HG03571 (cell line): ENCODE measurements around the gene UBL4A.

ENCODE experiments used
- ATAC-seq: cut with Tn5 transposase; IDR thresholded peaks from one replicate; pipeline ENCODE4 v1.9.1; 2021; ENCODE audit not compliant: unreplicated experiment

UBL4A gene

GRCh38 chrX:154464806-154465365, 21.5 kb downstream of the UBL4A start:
- no peak for ATAC-seq

- ATAC-seq: no peak
Measured at GRCh38 chrX:154463611-154464220, 22.7 kb downstream of the UBL4A start.

DNA sequence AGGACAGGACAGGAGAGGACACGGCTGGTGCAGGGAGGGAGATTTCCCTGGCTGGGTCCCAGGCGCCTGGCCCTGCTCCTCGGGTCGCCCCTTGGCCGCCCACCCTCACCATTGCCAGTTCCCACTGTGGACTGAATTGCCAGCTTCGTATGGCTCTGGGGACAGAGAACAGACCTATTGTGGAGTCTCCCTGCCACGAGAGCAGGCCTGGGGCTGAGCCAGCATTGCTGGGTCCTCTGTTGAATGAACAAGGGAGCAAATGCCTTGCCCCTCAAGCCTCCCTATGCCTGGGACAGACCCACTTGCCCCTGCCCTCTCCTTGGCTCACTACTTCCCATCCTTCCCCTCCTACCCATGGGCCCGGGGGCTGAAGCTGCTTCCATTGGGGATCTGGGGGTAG, 24.0 kb downstream of the UBL4A start:
- ATAC-seq: no peak

- no peak for ATAC-seq
Measured at GRCh38 chrX:154460326-154460725, 26.1 kb downstream of the UBL4A start.

DNA sequence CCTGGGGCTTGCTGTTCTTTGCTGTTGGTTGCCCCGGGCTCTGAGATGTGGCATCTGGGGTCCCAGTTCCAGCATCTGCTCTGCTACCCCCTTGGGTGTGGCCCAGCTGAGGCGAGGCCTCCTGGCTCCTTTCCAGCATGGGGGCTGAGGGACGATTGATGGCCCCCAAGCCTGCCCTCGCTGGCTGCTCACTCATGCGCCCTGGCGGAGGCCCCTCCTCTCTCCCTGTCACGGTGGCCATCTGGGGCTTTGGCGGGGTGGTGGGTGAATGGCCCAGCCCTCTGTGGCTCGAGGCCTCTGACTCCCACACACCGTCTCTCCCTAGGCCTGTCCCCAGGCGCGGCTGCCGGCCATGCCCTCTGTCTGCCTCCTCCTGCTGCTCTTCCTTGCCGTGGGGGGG, 26.6 kb downstream of the UBL4A start:
- no peak for ATAC-seq

GRCh38 chrX:154458954-154459778, 27.2 kb downstream of the UBL4A start:
- ATAC-seq: no peak

DNA sequence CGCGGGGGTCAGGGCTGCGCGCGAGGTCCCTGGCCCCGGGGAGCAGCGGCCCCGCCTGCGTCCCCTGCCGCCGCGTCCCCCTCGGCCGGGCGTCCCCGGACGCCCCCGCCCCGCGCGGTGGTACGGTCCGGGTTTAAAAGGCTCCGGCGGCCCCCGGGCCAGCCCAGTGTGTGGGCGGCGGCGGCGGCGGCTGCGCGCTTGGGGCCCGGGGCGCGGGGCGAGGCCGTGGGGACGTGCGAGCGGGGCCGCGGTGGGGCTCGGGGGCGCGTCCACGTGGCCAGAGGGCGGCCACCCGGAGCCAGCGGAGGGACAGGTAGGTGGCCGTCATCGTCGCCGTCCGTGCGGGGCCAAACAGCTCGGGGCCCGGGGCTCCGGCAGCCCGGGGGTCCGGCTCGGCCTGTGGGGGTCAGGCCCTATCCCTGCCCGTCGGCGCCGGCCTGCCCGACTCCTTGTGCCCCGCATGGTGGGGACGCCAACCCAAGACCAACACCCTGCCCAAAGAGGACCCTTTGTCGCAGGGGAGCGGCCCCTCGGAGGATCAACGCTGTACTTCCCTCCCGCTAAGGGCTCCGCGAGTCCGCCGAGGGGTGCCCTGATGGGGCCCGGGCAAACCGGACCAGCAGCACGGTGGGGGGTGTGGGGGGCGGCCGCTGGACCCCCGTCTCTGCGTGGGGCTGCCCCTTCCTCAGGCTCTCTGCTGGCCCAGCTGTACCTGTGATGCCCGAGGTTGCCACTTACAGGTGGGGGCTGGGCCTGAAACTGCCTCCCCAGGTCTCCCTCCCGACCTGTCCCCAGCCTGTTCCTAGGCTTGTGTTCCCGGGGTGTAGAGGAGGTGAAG, 28.1 kb downstream of the UBL4A start, which contains the start of gene PLXNA3:
Gene PLXNA3 (plus strand): TSS at position 166 of the 838 bp plus-strand sequence. CDS start 1,903 bp downstream, outside the sequence.
- ATAC-seq: peak; percentile 63

DNA sequence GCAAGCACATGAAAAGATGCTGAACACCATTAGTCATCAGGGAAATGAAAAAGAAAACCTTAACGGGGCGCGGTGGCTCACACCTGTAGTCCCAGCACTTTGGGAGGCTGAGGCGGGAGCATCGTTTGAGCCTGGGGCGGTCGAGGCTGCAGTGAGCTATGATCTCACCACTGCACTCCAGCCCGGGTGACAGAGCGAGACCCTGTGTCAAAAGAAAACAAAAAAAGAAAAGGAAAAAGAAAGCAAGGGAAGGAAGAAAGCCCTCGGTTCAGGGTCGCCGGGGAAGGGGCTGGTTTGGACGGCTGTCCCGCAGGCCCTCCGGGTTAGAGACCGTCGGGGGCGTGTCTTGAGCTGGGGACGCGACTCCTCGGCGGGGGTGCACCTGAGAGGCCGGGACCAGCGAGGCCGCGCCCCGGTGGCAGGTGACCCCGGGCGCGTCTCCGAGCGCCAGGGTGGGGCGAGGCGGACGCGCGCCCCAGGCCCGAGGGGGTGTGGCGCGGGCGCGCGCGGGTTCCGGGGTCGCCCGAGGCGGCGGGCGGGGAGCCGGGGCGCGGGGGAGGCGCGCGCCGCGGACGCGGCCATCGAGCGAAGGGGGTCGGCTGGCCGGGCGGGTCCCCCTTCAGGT, 28.8 kb downstream of the UBL4A start:
- peak; percentile 49 for ATAC-seq

GRCh38 chrX:154452823-154453222, 33.6 kb downstream of the UBL4A start:
- ATAC-seq: no peak

DNA sequence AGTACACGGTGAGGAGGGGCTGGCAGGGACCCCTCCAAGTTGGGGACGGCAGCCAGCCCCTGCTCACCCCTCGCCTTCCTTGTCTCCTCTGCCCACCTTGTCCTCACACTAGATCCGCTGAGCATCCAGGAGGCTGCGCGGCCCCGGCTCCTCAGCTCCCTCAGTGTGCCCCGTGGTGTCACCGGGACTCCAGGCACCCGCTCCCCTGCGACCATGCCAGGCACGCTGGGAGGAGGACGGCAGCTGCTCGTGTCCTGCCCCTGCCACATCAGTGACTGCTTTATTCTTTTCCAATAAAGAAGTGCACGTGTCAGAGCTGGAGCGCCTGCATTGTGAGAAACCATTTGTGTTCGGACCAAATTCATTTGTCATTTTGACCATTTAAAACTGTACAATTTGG, 36.1 kb downstream of the UBL4A start:
- no peak for ATAC-seq

DNA sequence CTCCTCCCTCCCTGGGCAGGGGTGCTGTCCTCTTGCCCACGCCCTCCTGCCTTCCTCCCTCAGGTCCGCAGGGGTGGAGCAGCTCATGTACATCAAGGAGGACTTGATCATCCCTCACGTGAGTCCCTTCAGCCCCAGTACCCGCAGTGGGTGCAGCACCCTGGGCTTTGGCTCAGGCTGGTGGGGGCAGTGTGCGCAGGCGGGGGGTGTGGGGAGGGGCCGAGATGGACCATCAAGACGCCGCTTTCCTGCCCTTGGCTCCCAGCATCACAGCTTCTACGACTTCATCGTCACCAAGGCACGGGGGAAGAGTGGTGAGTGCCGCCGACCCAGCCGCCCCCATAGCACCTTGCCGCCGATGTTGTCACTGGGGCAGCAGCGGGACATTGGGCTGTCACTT, 36.8 kb downstream of the UBL4A start:
- no peak for ATAC-seq

DNA sequence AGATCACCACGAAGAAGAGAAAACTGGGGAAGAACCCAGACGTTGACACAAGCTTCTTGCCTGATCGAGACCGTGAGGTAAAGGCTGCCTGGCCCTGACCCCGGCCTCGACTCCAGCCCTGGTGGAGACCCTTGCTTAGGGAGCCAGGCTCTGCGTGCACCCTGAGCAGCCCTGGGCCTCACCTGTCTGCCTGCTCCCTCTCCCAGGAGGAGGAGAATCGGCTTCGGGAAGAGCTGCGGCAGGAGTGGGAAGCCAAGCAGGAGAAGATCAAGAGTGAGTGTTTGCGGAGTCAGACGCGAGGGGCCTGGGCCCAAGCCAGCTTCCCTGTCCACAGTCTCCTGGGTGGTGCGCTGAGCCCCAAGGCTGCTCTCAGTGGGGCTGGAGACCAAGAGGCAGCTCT, 37.9 kb downstream of the UBL4A start:
- ATAC-seq: no peak

DNA sequence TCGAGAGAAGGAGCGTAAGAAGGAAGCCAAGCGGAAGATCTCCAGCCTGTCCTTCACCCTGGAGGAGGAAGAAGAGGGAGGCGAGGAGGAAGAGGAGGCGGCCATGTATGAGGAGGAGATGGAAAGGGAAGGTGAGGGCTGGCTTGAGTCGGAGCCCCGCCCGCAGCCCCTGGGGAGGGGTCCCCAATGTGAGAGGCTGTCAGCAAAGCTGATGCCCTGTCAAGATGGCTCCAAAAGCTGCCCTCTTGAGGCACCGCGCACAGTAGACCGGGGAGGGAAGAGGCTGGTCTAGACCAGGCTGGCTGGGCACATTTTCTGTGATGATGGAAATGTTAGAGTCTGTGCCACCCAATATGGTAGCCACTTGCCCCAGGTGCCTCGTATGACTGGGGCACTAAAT, 40.0 kb downstream of the UBL4A start:
- ATAC-seq: no peak

DNA sequence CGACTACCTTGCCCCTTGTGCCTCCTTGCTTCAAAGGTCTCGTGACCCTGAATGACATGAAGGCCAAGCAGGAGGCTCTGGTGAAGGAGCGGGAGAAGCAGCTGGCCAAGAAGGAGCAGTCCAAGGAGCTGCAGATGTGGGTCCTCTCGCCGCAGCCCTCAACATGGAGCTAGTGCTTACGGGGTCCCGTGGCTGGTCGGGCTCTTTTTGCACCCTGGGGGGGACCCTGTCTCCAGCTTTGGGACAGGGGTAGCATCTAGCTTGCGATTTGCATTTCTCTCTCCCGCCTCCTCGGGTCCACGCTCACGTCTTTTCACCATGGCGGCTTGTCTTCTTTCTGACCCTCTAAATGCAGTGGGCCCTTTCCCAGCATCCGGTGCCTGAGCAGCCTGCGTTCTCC, 40.6 kb downstream of the UBL4A start:
- no peak for ATAC-seq

DNA sequence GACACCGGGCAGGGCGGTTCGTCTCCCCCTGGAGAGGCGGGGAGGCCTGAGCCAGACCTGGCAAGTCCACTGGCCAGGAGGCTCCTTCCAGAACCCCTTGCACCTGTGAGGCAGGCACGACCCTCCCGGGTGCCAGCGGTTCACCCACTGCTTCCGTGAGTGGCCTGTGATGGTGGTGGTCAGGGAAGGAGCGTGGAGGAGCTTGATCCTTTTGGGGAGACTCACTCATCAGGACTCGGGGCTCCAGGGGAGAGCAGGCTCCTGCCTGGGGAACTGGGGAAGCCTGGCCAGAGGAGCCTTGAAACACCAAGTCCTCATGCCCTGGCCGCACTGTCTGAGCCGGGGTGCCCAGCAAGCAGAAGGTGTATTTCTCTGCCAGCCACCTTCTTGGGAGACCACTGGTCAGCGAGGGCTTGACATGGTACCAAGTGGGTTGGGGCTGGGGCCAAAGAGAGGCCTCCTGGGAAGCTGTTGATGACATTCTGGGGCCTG, 41.6 kb downstream of the UBL4A start:
- ATAC-seq: no peak

- ATAC-seq: peak; percentile 72
Measured at GRCh38 chrX:154443992-154444754, 42.2 kb downstream of the UBL4A start, which contains the start of gene FAM50A. FAM50A (plus strand) TSS chrX:154444141; CDS start chrX:154444236, 95 bp downstream.

- ATAC-seq: no peak
Measured at GRCh38 chrX:154443479-154443910, 42.9 kb downstream of the UBL4A start.

DNA sequence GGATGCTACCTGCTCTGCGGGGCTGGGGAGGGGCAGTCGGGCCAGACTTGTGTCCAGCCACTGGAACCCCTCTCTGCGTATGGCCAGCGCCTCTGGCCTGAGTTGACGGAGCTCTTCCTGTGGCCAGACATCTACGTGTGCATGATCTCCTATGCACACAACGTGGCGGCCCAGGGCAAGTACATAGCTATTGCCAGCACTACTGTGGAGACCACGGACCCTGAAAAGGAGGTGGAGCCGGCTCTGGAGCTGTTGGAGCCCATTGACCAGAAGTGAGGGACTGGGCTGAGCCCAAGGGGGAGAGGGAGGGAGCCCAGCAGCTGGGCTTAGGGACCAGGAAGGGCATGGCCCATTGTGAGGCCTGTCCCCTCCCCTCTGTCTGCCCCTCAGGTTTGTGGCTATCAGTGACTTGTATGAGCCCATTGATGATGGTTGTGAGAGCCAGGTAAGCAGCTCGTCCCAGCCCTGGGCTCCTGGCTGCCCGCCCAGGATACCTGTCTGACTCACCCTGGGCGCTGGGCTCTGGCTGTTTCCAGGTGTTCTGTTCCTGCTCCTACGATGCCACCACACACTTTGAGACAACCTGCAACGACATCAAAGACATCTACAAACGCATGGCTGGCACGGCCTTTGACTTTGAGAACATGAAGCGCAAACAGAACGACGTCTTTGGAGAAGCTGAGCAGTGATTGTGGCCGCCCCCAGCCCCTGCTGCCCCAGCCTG, 44.3 kb downstream of the UBL4A start:
- no peak for ATAC-seq

- no peak for ATAC-seq
Measured at GRCh38 chrX:154441564-154441963, 44.9 kb downstream of the UBL4A start.
